Stimulated activated CD4-positive, alpha-beta T cell treated with anti-CD3 and anti-CD28 coated beads, TNF-alpha, amount 100 ng/mL, for 1 hour (primary cell): ENCODE measurements around the gene DYDC2.
"Not testable (repeated sequence)": the region's sequence is repeated elsewhere in the genome, so short reads cannot be mapped to it uniquely, and the experiment has no call there.

Experiments
- DNase-seq, 3 donors: peaks; one replicate each; pipeline ENCODE4 v3.0.0-alpha.2; 2020; ENCODE audit warnings: low read depth in 3 of 3, low spot score in 1 of 3

DYDC2 gene, protein sequence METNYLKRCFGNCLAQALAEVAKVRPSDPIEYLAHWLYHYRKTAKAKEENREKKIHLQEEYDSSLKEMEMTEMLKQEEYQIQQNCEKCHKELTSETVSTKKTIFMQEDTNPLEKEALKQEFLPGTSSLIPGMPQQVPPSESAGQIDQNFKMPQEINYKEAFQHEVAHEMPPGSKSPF

DNA sequence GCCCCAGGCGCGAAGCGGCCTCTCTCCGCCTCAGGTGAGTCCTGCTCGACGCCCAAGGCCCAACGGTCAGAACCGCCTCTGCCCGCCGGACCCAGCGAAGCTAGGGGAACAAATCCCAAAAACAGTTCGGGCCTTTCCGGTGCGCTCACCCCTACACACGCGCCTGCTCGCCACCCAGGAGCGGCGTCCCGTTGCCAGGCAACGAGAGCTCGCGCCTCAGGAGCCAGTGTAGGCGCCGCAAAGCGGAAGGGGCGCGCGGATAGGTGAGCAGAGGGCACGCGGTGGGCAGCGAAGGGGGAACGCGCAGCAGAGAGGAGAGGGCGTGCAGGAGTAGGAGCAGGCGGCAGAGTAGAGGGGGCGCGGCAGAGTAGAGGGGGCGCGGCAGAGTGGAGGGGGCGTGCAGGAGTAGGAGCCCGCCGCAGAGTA lies at the start of gene DYDC2, which contains the start of gene DYDC1:
TSS of gene DYDC2 (plus strand) at position 219 of the 426 bp plus-strand sequence. CDS start 5,663 bp downstream, outside the sequence.
TSS of gene DYDC1 (minus strand) at position 193 of the 426 bp plus-strand sequence. CDS start 4,154 bp downstream, outside the sequence.
- DNase-seq: no peak

DNA sequence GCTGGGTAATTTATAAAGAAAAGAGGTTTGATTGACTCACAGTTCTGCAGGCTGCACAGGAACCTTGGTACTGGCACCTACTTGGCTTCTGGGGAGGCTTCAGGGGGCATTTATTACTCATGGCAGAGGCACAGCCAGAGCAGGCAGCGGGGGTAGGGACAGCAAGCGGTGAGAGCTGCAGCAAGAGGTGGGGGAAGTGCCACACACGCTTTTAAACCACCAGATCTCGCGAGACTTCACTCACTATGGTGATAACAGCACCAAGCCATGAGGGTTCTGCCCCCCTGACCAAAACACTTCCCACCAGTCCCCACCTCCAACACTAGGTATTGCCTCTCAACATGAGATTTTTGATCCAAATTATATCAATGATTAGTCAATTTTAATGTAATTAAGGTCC lies 43.1 kb upstream of the DYDC2 start:
- DNase-seq: no peak

DNA sequence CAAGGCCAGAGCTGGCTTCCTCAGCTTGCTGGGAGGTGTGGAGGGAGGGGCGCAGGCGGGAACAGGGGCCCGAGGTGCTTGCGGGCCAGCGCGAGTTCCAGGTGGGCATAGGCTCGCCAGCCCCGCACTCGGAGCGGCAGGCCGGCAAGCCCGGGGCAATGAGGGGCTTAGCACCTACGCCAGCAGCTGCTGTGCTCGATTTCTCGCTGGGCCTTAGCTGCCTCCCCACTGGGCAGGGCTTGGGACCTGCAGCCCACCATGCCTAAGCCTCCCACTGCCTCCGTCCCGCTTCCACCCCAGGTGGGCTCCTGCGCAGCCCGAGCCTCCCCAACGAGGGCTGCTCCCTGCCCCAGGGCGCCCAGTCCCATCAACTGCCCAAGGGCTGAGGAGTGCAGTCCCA lies 41.2 kb upstream of the DYDC2 start:
- no peak for DNase-seq

DNA sequence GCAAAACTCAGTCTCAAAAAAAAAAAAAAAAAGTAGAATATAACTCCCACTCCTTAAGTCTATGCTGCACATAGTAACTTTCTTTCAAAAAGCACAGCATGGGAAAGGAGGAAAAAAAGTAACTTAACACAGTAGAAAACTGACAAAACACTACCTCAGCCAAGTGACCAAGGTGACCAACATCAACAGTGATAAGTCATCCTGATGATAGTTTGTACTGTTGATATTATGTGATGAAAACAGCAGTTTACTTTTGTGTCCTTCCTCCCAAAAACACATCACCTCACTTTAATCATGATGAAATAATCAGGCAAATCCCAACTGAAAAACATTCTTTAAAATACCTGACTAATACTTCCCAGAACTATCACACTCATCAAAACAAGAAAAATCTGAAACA lies 37.8 kb upstream of the DYDC2 start:
- no peak for DNase-seq

DNA sequence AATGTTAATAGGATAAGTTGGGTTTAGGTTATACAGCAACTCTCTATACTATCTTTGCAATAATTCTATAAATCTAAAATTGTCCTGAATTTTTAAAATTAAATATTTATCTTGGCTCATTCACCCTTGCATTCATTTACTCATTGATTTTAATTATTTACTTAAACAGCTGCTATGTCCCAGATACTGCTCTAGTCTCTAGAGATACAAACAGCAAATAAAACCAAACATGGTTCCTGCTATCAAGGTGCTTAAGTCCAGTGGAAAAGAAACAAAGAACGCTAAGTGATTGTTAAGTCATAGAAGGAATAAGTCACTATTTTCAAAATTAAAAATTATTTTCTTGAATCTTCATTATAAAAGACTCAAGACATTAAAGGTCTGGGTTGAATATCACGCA lies 37.3 kb upstream of the DYDC2 start:
- DNase-seq: no peak

DNA sequence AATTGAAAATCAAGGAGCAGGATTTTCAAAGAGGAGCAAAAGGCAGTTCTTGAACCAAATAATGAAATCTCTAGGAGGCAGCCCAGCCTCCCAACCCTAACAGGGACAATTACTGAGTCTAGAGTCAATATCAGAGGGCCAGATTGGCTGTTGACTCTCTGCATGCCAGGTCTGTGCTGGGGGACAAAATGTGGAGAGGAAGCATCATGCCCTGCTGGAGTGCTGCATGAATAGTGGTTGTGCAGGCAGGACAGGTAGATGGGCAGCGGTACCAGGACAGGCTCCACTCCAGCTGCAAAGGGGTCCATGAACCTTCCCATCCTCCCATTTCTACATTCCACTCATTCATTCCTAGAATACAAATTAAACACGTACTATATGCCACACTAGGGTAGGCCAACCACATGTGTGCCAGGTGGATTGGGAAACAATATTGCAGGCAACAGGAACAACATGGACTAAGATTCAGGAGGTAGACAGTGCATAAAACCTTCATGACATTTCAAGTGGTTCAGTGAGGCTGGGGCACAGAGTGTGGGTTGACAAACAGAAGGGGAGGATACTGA lies 36.8 kb upstream of the DYDC2 start:
- no peak for DNase-seq

DNA sequence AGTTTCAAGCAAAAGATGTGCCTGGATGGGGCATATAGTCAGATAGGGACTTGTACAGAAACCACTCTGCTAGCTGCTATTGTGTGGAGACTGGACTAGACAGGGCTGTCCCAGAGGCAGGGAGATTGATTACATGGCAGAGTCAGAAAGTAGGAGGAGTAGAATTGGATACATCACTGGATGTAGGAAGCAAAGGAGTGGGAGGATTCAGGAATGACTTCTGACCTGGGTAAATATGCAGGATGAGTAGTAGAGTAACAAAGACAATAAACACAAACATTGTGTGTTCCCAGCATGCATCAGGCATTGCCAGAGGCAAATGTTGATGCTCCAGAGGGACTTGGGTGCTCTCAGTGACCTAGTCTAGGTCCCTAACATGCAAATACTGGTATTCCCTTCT lies 36.2 kb upstream of the DYDC2 start:
- no peak for DNase-seq

DNA sequence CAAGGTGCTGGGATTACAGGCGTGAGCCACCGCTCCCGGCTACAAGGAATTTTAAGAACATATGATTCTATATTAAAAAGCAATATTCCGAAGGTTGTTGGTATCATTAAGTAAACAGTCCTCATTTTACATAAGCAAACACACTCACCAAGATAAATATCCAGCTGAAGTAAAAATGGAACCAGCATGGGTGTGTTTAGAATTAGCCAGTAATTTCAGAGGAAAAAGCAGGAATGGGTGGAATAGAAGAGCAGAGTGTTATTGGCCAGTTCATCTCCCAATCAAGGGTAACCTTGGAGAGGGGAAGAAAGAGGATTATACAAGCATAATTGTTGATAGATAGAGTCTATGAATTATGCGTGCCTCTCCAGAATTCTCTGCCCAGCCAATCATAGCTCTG lies 35.4 kb upstream of the DYDC2 start:
- DNase-seq: no peak

DNA sequence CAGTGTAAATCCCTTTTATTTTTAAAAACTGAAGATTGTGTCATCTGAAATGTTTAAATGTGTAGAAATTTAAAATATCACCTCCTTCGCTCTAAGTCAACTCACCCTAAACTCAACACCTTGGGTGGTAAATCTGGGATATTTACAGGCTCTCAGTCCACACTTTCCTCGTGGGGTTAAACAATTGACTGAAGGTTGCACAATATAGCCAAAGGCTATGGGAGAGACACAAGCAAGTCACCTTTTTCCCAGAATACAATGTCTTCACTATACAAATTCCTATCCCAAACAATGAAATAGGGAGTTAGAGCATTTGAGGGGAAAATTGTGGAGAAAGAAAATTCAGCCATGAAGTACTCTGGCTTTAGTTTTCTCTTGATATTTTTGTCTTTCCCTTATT lies 34.4 kb upstream of the DYDC2 start:
- DNase-seq: no peak

DNA sequence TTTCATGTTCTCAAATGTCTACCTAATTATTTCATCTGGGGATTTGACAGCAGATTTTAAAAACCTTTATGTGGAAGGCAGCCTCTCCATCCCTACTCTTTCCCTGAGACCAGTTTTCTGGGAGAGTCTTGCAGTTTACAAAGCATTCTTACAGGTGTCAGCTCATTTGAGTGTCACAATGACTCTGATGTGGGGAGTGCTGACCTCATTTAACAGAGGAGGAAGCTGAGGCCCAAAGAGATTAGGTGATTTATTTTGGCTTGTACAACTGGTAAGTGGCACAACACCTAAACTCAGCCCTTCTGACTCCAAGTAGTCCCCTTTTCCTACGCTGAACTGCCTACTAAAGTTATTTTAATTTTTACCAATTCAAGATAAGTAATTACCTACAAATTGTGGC lies 33.9 kb upstream of the DYDC2 start:
- no peak for DNase-seq

DNA sequence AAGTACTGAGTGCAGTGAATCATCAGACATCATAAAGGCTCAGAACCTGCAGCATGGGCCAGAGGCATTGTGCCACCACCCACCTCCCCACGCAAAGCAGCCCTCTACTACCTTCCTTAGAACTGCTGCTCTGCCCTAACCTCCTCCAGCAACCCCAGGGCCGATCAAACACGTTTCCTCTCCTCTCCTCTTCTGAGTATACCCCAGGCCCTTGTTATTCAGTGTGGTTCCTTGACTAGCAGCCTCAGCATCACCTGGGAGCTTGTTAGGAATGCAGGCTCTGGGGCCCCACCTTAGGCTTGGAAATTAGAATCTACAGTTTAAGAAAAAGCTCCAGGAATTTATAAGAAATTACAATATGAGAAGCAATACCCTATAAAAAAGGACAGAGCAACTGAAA lies 33.3 kb upstream of the DYDC2 start:
- DNase-seq: no peak

DNA sequence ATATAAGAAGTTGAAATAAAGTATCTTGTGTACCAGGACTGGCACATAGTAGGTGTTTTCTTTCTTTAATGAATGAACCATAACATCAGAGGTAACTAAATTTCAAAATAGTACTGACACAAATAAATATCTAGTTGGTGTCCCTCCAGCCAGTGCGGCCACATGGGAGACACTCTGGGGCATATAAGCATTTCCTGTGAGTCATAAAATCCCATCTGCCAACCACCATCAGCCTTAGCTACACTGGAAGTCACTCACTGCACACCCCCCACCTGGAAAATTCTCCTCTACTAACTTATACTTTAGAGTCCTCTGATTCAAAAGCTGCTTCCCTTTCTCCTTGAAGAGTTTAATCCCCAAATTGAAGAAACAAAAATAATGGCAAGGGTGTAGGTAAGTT lies 32.5 kb upstream of the DYDC2 start:
- no peak for DNase-seq

DNA sequence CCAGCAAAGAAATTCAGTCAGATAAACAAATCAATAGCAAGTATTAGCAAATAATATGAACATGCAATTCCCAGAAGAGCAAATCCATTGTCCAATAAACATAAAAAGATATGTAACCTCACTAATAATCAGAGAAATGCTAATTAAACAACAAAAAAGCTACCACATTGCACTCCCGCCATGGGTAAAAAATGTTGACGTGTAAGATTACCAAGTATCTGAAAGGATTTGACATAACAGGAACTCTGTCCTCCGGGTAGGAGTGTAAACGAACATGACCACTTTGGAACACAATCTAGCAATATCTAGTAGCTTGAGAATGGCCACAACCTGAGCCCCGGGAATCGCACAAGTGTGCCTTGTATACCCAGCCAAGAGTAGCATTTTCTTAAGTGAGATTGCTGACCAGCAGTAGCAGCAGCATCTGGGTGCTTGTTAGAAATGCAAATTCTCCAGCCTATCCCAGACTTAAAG lies 31.7 kb upstream of the DYDC2 start:
- no peak for DNase-seq

DNA sequence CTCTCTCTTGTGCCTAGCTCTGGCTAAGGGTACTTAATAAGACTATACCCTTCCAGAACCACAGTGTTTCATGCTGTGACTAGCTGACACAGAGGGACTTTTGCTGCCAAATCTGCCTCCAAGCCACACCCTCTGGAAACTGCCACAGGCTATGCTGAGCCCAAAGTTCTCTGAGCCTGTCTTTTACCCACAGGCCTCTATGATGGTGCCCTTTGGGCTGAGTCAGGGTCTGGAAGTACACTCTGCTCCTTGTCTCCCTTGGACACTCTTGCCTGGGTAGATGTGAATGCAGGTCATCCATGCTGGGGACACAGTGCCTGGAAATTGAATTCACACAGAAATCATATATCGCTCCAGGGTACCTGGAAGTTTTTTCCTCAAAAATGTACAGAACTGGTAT lies 22.6 kb upstream of the DYDC2 start:
- no peak for DNase-seq

DNA sequence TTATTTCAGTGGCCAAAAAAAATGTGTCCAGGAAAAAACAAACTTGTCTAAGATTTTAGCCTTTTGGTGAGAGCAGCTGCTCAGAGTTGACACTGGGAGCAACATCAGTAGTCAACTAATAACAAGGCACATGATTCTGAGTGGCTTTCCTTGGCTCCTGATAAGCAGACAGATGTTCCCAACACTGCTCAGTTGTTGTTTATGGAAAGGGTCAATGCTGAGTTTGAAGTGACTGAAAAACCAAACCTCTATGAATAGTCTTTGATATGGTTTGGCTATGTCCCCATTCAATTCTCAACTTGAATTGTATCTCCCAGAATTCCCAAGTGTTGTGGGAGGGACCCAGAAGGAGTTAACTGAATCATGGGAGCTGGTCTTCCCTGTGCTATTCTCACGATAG lies 12.3 kb upstream of the DYDC2 start:
- DNase-seq: no peak

DNA sequence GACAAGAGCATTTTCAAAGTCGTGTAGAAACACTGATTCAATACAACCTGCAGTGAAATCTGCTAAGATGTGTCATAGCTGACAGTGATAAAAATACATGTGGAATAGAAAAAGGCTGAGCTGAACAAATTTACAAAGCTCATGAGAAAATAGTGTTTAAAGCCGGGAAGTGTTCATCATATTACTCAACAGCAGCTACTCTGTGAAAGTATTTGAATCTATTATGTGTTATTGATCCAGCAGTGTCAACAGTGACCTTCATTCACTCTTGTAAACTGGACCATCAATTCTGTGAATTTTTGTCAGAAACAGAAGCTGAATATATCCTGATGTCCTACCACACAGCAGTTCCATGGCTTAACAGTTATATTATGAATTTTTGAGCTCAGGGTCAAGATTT lies 11.7 kb upstream of the DYDC2 start:
- DNase-seq: no peak

DNA sequence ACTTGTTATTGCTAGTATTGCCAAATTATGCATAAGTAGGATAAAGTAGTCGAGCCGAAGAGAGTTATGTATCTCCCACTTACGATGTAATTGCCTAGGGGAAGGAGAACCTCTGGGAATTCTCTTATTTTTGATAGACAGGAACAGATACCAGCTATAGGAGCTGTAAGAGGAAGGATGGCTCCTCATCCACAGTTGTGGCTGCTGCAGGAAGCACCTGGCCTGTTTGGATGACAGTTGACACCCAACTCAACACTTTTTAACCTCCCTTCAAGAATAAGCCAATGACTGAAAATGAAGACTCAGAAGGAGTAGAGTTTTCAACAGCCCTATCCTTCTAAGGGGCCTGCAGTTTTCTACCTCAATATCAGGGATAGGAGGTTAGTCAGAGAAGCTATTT lies 6.3 kb upstream of the DYDC2 start:
- no peak for DNase-seq

DNA sequence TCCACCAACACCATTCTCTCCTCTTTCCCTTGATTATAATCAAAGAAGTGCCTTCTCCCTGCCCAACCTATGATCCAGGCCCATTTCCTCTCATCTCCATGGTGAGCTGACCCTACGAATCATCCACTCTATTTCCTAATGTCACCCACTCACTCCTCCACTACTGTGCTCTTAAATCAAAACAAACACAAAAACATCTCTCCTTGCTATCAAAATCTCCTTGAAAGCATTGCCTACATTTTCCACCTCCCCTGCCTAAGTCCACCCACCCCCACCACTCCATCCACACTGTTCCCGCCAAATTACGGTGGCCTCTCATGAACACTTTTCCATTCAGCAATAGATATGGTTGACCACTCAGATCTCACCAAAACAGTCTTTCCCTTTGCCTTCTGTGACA lies 5.4 kb upstream of the DYDC2 start:
- DNase-seq: no peak

DNA sequence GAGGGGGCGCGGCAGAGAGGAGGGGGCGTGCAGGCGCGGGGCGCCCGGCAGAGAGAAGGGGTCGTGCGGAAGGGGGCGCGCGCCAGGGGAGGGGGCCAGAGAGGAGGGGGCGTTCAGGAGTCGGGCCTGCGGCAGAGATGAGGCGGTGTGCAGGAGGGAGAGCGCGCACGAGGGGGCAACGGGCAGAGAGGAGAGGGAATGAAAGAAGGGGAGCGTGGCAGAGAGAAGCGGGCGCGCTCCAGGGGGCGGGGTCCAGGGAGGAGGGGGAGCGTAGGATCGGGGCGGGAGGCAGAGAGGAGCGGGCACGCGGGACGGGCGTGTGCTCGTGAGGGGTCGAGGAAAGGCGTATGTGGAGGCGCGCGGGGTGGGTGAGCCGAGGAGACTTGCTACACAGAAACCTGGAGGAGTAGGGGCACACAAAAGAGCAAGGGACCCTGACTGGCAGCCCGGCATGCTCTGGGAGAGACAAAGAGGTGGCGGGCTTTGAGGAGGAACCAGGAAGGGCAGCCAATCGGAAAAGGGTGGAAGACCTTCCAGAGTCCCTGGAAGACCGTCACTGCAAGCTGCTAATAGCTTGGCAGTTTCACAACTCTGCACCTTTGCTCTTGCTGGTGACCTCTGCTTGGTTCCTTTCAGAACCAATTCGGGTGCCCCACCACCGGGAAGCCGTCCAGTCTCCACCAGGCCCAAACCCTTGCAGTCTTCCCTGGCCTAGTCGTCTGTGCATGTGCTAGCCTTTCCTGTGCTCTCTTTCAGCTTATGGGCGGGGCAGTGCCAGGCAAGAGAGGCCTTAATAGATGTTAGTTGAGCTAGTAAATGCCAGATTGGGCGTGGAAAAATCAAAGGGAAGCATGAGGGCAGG lies 639 bp downstream of the DYDC2 start:
- DNase-seq: no peak

DNA sequence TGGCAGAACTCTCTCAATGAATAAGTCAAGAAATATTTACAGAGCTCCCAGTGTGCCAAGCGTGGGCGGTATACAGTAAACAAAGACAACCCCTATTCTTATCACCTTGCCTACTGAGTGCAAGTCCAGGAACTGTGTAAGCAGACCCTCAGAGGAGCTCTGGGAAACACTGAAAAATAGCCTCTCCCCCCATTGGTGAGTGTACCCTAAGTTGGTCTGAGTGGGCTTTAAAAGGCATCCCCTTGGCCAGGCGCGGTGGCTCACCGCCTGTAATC lies 1.2 kb downstream of the DYDC2 start:
- DNase-seq: no peak

DNA sequence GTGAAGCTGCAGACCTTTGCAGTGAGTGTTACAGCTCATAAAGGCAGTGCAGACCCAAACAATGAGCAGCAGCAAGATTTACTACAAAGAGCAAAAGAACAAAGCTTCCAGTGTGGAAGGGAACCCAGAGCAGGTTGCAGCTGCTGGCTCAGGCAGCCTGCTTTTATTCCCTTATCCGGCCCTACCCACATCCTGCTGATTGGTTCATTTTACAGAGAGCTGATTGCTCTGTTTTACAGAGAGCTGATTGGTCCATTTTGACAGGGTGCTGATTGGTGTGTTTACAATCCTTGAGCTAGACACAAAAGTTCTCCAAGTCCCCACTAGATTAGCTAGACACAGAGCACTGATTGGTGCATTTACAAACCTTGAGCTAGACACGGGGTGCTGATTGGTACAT lies 2.3 kb downstream of the DYDC2 start:
- DNase-seq: not testable (repeated sequence)

DNA sequence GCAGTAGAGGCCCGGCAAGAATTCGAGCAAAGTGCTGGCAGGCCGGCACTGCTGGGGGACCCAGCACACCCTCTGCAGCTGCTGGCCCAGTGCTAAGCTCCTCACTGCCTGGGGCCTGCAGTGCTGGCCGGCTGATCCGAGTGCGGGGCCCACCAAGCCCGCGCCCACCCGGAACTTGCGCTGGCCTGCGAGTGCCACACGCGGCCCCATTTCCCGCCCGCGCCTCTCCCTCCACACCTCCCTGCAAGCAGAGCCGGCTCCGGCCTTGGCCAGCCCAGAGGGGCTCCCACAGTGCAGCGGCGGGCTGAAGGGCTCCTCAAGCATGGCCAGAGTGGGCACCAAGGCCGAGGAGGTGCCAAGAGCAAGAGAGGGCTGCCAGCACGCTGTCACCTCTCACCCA lies 3.1 kb downstream of the DYDC2 start:
- no peak for DNase-seq

DNA sequence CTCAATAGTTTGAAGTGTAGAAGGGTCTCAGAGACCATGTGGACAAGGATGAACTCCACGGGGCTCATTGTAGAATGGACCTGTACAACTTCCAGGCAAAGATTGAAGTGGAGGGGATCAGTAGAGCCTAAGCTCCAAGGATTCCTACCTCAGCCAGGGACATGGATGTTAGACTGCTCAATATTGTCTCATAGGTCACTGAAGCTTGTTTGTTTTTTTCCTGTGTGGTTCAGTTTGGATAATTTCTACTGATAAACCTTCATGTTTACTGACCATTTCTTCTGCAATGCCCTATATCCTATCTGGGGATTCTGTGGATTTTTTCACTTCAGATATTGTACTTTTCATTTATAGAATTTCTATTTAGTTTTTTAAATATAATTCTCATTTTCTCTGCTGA lies 8.9 kb downstream of the DYDC2 start:
- DNase-seq: no peak
